Panc1 (cell line): ENCODE results near the gene DRAXIN. TPM values are rescaled to one million over a fixed set of nuclear protein-coding genes. Genes with fewer than 3 reads are reported as not detected.

Source experiments
- ATAC-seq: fragments of 200-7000 bp; cut with Tn5 transposase; 2 replicates; pipeline ENCODE4 v1.9.1; 2020; ENCODE audit warnings: mild to moderate bottlenecking, moderate library complexity
- BruUV-seq: library from RNA; stranded (reverse); fragments of 400-500 nt; replicated peaks from 2 replicates; lab custom pipeline; 2021; lab: Mats Ljungman, UMichigan
- CTCF ChIA-PET: fragments of 300-600 bp; sonication (Branson Sonifier 250); formaldehyde crosslinking; loops from one replicate; lab custom pipeline; 2022; ENCODE audit warnings: antibody characterized with exemption; lab: Charles Lee
- POLR2A ChIA-PET: fragments of 300-600 bp; sonication (Branson Sonifier 250); formaldehyde crosslinking; loops from one replicate; lab custom pipeline; 2022; ENCODE audit warnings: antibody characterized with exemption; lab: Charles Lee
- DNase-seq: peaks from one replicate; pipeline ENCODE4 v3.0.0-alpha.2; 2010; ENCODE audit warnings: low read depth, low spot score
- H3K27ac ChIP-seq: 2 replicates; pipeline ENCODE4 v1.5.1; 2011; ENCODE audit warnings: mild to moderate bottlenecking, low read length, inconsistent platforms
- H3K27me3 ChIP-seq: fragments of 200-500 bp; sonication (Bioruptor generic); 2 replicates; pipeline ENCODE4 v1.6.0; 2014; ENCODE audit warnings: low read length, inconsistent platforms; ENCODE audit not compliant: control insufficient read depth, insufficient read depth
- H3K36me3 ChIP-seq: fragments of 200-500 bp; sonication (Bioruptor generic); 2 replicates; pipeline ENCODE4 v1.5.1; 2014; ENCODE audit warnings: inconsistent platforms, mild to moderate bottlenecking, low read length, moderate library complexity; ENCODE audit not compliant: control insufficient read depth, insufficient read depth
- H3K4me1 ChIP-seq: 2 replicates; pipeline ENCODE4 v1.5.1; 2011; ENCODE audit warnings: inconsistent platforms, mild to moderate bottlenecking, low read length, moderate library complexity; ENCODE audit not compliant: control insufficient read depth, insufficient read depth
- H3K4me3 ChIP-seq, 2 experiments: 2 replicates each; pipeline ENCODE4 v1.5.1; 2011 to 2012; ENCODE audit warnings: low read depth in 2 of 2, low read length in 2 of 2, mild to moderate bottlenecking in 2 of 2, inconsistent platforms in 1 of 2, moderate library complexity in 1 of 2
- H3K9me3 ChIP-seq: fragments of 200-500 bp; sonication (Bioruptor generic); 2 replicates; pipeline ENCODE4 v1.5.1; 2014; ENCODE audit warnings: low read depth, mild to moderate bottlenecking, inconsistent platforms, low read length, moderate library complexity; ENCODE audit not compliant: control insufficient read depth, insufficient read depth
- POLR2AphosphoS5 ChIP-seq: IDR thresholded peaks from 2 replicates; pipeline ENCODE4 v1.6.1; 2012; ENCODE audit warnings: mild to moderate bottlenecking, low read depth, low read length, moderate library complexity
- SIN3A ChIP-seq: IDR thresholded peaks from 2 replicates; pipeline ENCODE4 v1.6.1; 2012; ENCODE audit warnings: low read depth, mild to moderate bottlenecking, low read length, moderate library complexity, borderline replicate concordance; ENCODE audit not compliant: insufficient read depth
- TCF7L2 ChIP-seq: IDR thresholded peaks from 2 replicates; pipeline ENCODE4 v1.6.1; 2011; ENCODE audit warnings: mild to moderate bottlenecking, low read depth, low read length, inconsistent platforms
- in situ Hi-C: cut with HindIII; loops from 2 replicates; pipeline ENCODE4 v1.10.0; 2016; ENCODE audit warnings: low sequenced_read_pairs, low pct_unique_long_range_greater_than_20kb
- intact Hi-C: fragments of 100-400 bp; cut with micrococcal nuclease; formaldehyde crosslinking; loops from one replicate; pipeline ENCODE4 v1.10.0; 2022; ENCODE audit not compliant: unreplicated experiment
- total RNA-seq: library from RNA; stranded (reverse); gene quantifications from one replicate; pipeline ENCODE4 v1.2.1, GENCODE V29; 2021; ENCODE audit not compliant: unreplicated experiment
- TF ChIP-seq, protein P1 (sequence below): fragments of 450-650 bp; IDR thresholded peaks from 2 replicates; pipeline ENCODE4 v1.5.1; 2017; ENCODE audit warnings: mild to moderate bottlenecking
- TF ChIP-seq, protein P2 (sequence below), 2 experiments: IDR thresholded peaks; 2 replicates each; pipeline ENCODE4 v1.6.1; 2011 to 2012; ENCODE audit warnings: low read depth in 2 of 2, control low read depth in 1 of 2, low read length in 1 of 2, mild to moderate bottlenecking in 1 of 2, moderate library complexity in 1 of 2; ENCODE audit not compliant: insufficient read depth in 1 of 2

Gene DRAXIN
- total RNA-seq, 1 experiment from 2014 or later: 0.13 TPM

DNA sequence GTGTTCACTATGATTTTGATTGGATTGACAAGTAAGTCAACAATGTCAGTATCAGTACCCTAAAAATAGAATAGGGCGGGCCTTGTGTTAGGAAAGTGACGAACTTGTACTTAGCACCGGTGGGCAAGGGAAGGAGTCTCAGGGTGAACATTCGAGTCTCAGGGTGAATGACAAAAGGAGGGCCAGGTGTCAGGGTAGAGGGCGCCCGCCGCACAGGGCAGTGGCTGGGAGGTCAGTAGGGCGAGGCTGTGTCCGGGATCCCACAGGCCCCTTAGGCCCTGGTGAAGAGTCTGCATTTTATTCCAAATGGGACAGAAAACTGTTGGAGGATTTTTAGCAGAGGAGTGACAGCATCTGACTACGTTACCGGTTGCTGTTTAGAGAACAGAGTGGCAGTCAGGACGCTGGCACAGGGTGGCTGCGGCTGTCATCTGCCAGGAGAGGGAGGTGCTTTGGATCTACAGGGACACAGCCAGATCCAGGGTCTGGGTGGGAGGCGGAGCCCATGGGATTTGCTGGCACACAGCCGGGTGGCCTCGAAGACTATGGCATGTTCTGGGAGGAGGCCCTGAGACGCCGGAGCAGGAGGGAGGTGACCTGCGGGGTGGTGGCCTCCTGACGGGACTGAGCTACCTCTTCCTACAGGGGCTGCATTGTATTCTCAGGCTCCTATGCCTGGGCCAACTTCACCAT is 55.4 kb downstream of the DRAXIN start:
- in situ Hi-C loops (no loop called here), intact Hi-C loops (no loop called here)
- no peaks in the 10 kb centered on the region for H3K9me3 ChIP-seq
- ChIA-PET CTCF (no interaction called here), POLR2A (interaction anchor here (0.5 kb wide), 1 partner anchor 413 kb away, joined by 3 read pairs; no protein-coding TSS in a partner anchor)
- DNase-seq: no peak
- no peak overlapping the region for H3K4me3 ChIP-seq
- H3K4me1 ChIP-seq: no peaks in the 10 kb centered on the region
- BruUV-seq: no TSS peak
- ATAC-seq: no peak
- H3K27ac ChIP-seq: no peak overlapping the region
- H3K36me3 ChIP-seq: no peaks in the 10 kb centered on the region; the same call in 1 of the 2 replicates
- H3K27me3 ChIP-seq: no peaks in the 10 kb centered on the region
- TF ChIP-seq, protein P1, sequence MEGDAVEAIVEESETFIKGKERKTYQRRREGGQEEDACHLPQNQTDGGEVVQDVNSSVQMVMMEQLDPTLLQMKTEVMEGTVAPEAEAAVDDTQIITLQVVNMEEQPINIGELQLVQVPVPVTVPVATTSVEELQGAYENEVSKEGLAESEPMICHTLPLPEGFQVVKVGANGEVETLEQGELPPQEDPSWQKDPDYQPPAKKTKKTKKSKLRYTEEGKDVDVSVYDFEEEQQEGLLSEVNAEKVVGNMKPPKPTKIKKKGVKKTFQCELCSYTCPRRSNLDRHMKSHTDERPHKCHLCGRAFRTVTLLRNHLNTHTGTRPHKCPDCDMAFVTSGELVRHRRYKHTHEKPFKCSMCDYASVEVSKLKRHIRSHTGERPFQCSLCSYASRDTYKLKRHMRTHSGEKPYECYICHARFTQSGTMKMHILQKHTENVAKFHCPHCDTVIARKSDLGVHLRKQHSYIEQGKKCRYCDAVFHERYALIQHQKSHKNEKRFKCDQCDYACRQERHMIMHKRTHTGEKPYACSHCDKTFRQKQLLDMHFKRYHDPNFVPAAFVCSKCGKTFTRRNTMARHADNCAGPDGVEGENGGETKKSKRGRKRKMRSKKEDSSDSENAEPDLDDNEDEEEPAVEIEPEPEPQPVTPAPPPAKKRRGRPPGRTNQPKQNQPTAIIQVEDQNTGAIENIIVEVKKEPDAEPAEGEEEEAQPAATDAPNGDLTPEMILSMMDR: no peak
- TF ChIP-seq TCF7L2 (no peak), POLR2AphosphoS5 (no peak), SIN3A (no peak)
- TF ChIP-seq, protein P2, sequence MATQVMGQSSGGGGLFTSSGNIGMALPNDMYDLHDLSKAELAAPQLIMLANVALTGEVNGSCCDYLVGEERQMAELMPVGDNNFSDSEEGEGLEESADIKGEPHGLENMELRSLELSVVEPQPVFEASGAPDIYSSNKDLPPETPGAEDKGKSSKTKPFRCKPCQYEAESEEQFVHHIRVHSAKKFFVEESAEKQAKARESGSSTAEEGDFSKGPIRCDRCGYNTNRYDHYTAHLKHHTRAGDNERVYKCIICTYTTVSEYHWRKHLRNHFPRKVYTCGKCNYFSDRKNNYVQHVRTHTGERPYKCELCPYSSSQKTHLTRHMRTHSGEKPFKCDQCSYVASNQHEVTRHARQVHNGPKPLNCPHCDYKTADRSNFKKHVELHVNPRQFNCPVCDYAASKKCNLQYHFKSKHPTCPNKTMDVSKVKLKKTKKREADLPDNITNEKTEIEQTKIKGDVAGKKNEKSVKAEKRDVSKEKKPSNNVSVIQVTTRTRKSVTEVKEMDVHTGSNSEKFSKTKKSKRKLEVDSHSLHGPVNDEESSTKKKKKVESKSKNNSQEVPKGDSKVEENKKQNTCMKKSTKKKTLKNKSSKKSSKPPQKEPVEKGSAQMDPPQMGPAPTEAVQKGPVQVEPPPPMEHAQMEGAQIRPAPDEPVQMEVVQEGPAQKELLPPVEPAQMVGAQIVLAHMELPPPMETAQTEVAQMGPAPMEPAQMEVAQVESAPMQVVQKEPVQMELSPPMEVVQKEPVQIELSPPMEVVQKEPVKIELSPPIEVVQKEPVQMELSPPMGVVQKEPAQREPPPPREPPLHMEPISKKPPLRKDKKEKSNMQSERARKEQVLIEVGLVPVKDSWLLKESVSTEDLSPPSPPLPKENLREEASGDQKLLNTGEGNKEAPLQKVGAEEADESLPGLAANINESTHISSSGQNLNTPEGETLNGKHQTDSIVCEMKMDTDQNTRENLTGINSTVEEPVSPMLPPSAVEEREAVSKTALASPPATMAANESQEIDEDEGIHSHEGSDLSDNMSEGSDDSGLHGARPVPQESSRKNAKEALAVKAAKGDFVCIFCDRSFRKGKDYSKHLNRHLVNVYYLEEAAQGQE (IDR thresholded peaks at IDR 0.05; ENCODE audit: insufficient read depth in 1 of 2, low read depth in 2 of 2, low read length in 1 of 2): no peak

DNA sequence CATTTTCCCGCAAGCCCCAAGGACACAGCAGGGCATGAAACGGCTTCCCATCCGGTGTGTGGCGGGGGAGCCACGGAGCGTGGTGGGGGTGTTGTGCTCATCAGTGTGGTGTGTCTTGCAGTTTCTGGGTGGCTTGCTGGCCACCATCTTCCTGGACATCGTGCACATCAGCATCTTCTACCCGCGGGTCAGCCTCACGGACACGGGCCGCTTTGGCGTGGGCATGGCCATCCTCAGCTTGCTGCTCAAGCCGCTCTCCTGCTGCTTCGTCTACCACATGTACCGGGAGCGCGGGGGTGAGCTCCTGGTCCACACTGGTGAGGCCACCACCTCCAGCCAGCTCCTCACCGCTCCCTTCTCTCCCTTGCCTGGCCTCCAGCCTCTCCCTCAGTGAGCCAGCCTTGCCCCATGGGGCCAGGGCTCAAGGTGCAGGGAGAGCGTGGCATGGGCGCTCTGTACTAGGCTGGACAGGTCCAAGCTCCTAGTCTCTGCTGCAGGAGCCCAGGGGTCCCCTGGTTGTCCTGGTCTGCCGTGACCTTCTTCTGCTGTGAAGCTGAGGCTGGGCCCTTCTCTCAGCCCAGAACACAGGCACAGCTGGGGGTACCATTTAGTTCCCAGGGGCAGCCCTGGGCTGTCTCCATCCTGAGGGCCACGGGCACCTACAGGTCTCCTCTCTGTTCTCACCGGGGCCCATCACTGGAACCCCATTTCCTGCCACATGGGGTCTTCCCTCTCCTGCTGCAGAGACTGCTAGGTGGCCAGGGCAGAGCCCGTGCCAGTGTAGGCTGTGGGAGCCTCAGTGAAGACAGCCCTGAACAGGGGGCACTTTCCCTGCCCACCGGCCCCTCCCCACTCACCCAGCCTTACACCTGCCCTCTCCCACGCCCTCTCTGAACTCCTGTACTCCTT is 57.0 kb downstream of the DRAXIN start:
- DNase-seq: no peak
- no TSS peak for BruUV-seq
- H3K27ac ChIP-seq: no peak overlapping the region
- intact Hi-C loops: no loop called here
- ChIA-PET POLR2A (no interaction called here), CTCF (no interaction called here)
- H3K27me3 ChIP-seq: no peaks in the 10 kb centered on the region
- H3K36me3 ChIP-seq: no peaks in the 10 kb centered on the region; the same call in 1 of the 2 replicates
- H3K4me1 ChIP-seq: no peaks in the 10 kb centered on the region
- H3K4me3 ChIP-seq: no peak overlapping the region
- H3K9me3 ChIP-seq: no peaks in the 10 kb centered on the region
- in situ Hi-C loops: no loop called here
- peak; percentile 24; the same call in 1 of the 2 replicates for ATAC-seq
- TF ChIP-seq TCF7L2: no peak
- TF ChIP-seq, protein P1: no peak
- TF ChIP-seq, protein P2 (IDR thresholded peaks at IDR 0.05; ENCODE audit: insufficient read depth in 1 of 2, low read depth in 2 of 2, low read length in 1 of 2): no peak
- no peak for TF ChIP-seq SIN3A
- no peak for TF ChIP-seq POLR2AphosphoS5
